ENCODE data around the gene ZSCAN21.
"Not testable (repeated sequence)": the region's sequence is repeated elsewhere in the genome, so short reads cannot be mapped to it uniquely, and the experiment has no call there.

ZSCAN21 gene

GRCh38 chr7:100010901-100011300 is 38.7 kb upstream of the ZSCAN21 start:
- ChIA-PET POLR2A (no interaction called here), CTCF (interaction anchor here (13.9 kb wide), 1 partner anchor 18 kb away, joined by 122 read pairs; no protein-coding TSS in a partner anchor)
- no peak overlapping the region for H3K4me3 ChIP-seq (ENCODE audit: low read depth, low read length)
- DNase-seq (ENCODE audit: low read depth, low spot score), result no peak
- no peak for TF ChIP-seq CTCF (IDR thresholded peaks at IDR 0.05; ENCODE audit: insufficient read depth, low read length, missing control alignments)

GRCh38 chr7:100011516-100011915 is 38.1 kb upstream of the ZSCAN21 start:
- H3K4me3 ChIP-seq (ENCODE audit: low read depth, low read length), result no peak overlapping the region
- CTCF ChIA-PET, result interaction anchor here (13.9 kb wide), 1 partner anchor 18 kb away, joined by 122 read pairs; no protein-coding TSS in a partner anchor
- POLR2A ChIA-PET, result no interaction called here
- no peak for TF ChIP-seq CTCF (IDR thresholded peaks at IDR 0.05; ENCODE audit: insufficient read depth, low read length, missing control alignments)
- DNase-seq (ENCODE audit: low read depth, low spot score), result no peak

- DNase-seq (ENCODE audit: low read depth, low spot score); H3K4me3 ChIP-seq (ENCODE audit: low read depth, low read length); POLR2A ChIA-PET: not testable (repeated sequence)
- CTCF ChIA-PET, result interaction anchor here (13.9 kb wide), 1 partner anchor 19 kb away, joined by 122 read pairs; no protein-coding TSS in a partner anchor
These were observed 36.9 kb upstream of the ZSCAN21 start for GRCh38 chr7:100012385-100013327.

- H3K4me3 ChIP-seq (ENCODE audit: low read depth, low read length), result no peak overlapping the region
- no peak for TF ChIP-seq CTCF (IDR thresholded peaks at IDR 0.05; ENCODE audit: insufficient read depth, low read length, missing control alignments)
- POLR2A ChIA-PET, result no interaction called here
- no peak for DNase-seq (ENCODE audit: low read depth, low spot score)
- CTCF ChIA-PET, result interaction anchor here (1.5 to 13.9 kb wide), 2 partner anchors 20 to 117 kb away, joined by 3 to 122 read pairs; no protein-coding TSS in a partner anchor
These were observed 36.3 kb upstream of the ZSCAN21 start for GRCh38 chr7:100013328-100013676.

GRCh38 chr7:100015232-100016214 is 34.1 kb upstream of the ZSCAN21 start, which contains the start of gene ZKSCAN1:
ZKSCAN1 (plus strand) TSS chr7:100015596; CDS start chr7:100023507, 7,911 bp downstream.
- ChIA-PET CTCF (interaction anchor here (0.8 to 13.9 kb wide), 9 partner anchors 13 to 102 kb away, joined by 3 to 122 read pairs (median 3); partner anchors contain the start of gene GJC3), POLR2A (interaction anchor here (0.8 to 1.5 kb wide), 5 partner anchors 12 to 65 kb away, joined by 3 to 5 read pairs (median 4); no protein-coding TSS in a partner anchor)
- DNase-seq (ENCODE audit: low read depth, low spot score), result peak; percentile 52
- TF ChIP-seq CTCF (IDR thresholded peaks at IDR 0.05; ENCODE audit: insufficient read depth, low read length, missing control alignments), result no peak
- peak within 1 kb of the TSS; percentile 89 for H3K4me3 ChIP-seq (ENCODE audit: low read depth, low read length)

- peak overlapping the region; percentile 89 for H3K4me3 ChIP-seq (ENCODE audit: low read depth, low read length)
- TF ChIP-seq CTCF (IDR thresholded peaks at IDR 0.05; ENCODE audit: insufficient read depth, low read length, missing control alignments), result no peak
- DNase-seq (ENCODE audit: low read depth, low spot score), result no peak
- ChIA-PET CTCF (interaction anchor here (1.0 to 13.9 kb wide), 7 partner anchors 11 to 36 kb away, joined by 3 to 122 read pairs (median 4); no protein-coding TSS in a partner anchor), POLR2A (interaction anchor here (0.5 to 1.5 kb wide), 3 partner anchors 19 to 192 kb away, joined by 3 to 5 read pairs (median 3); no protein-coding TSS in a partner anchor)
These were observed 33.2 kb upstream of the ZSCAN21 start for GRCh38 chr7:100016215-100016901.

Data from AG04449 (cell line).